Sigmoid colon (tissue), 4 donors: ENCODE results near the gene CHTF8.

ENCODE experiments used
- CTCF ChIP-seq, 4 experiments: fragments of 450-650 bp in 3 of 4; fragments of 200-600 bp in 1 of 4; IDR thresholded peaks; one replicate each; pipeline ENCODE4 v1.5.1; 2016 to 2019; ENCODE audit warnings: antibody characterized with exemption in 4 of 4, mild to moderate bottlenecking in 3 of 4, moderate library complexity in 2 of 4
- POLR2AphosphoS5 ChIP-seq, 4 donors: sonication (generic); formaldehyde crosslinking; IDR thresholded peaks; one replicate each; pipeline ENCODE4 v1.6.1; 2017; ENCODE audit warnings: antibody characterized with exemption in 4 of 4

GRCh38 chr16:69145658-69146057, 13.3 kb upstream of the CHTF8 start:
- no peak for TF ChIP-seq POLR2AphosphoS5 (IDR thresholded peaks at IDR 0.05)
- TF ChIP-seq CTCF (IDR thresholded peaks at IDR 0.05) = no peak
